Activated CD8-positive, alpha-beta memory T cell treated with anti-CD3 and anti-CD28 coated beads, Interleukin-2, amount 50 U/mL, for 24 hours (primary cell): Measurements from ENCODE around the gene SHCBP1.
"Not testable (repeated sequence)": the region's sequence is repeated elsewhere in the genome, so short reads cannot be mapped to it uniquely, and the experiment has no call there.

Source experiments
- DNase-seq: peaks from one replicate; pipeline ENCODE4 v3.0.0-alpha.2; 2020; ENCODE audit errors: extremely low read depth

SHCBP1 gene

GRCh38 chr16:46614006-46614405, 7.2 kb downstream of the SHCBP1 start:
- DNase-seq: no peak

- no peak for DNase-seq
Observed at GRCh38 chr16:46613352-46613751, 7.8 kb downstream of the SHCBP1 start.

GRCh38 chr16:46612121-46612520, 9.1 kb downstream of the SHCBP1 start:
- DNase-seq: no peak

GRCh38 chr16:46607529-46607928, 13.7 kb downstream of the SHCBP1 start:
- DNase-seq: no peak

- no peak for DNase-seq
Observed at GRCh38 chr16:46606231-46606630, 14.9 kb downstream of the SHCBP1 start.

GRCh38 chr16:46591257-46591656, 29.9 kb downstream of the SHCBP1 start:
- DNase-seq: no peak

GRCh38 chr16:46586011-46586577, 35.1 kb downstream of the SHCBP1 start:
- no peak for DNase-seq

GRCh38 chr16:46583036-46583435, 38.1 kb downstream of the SHCBP1 start:
- DNase-seq: no peak

GRCh38 chr16:46582313-46582712, 38.9 kb downstream of the SHCBP1 start:
- no peak for DNase-seq

GRCh38 chr16:46577988-46578579, 43.1 kb downstream of the SHCBP1 start:
- DNase-seq: no peak

- no peak for DNase-seq
Observed at GRCh38 chr16:46573834-46574159, 47.4 kb downstream of the SHCBP1 start.

GRCh38 chr16:46573008-46573833, 48.0 kb downstream of the SHCBP1 start:
- no peak for DNase-seq

GRCh38 chr16:46569231-46569735, 51.9 kb downstream of the SHCBP1 start:
- DNase-seq: no peak

GRCh38 chr16:46568472-46569230, 52.5 kb downstream of the SHCBP1 start:
- no peak for DNase-seq

- DNase-seq: no peak
Observed at GRCh38 chr16:46562979-46563378, 58.2 kb downstream of the SHCBP1 start.

- DNase-seq: no peak
Observed at GRCh38 chr16:46558018-46558417, 63.2 kb downstream of the SHCBP1 start.

- no peak for DNase-seq
Observed at GRCh38 chr16:46555951-46556350, 65.2 kb downstream of the SHCBP1 start.

- DNase-seq: not testable (repeated sequence)
Observed at GRCh38 chr16:46554435-46554834, 66.7 kb downstream of the SHCBP1 start.

GRCh38 chr16:46549477-46549876, 71.7 kb downstream of the SHCBP1 start:
- no peak for DNase-seq
